Mucosa of descending colon (tissue), 3 donors: ENCODE results near the gene CNRIP1. TPM values are rescaled to one million over a fixed set of nuclear protein-coding genes. Genes with fewer than 3 reads are reported as not detected.
"Not testable (repeated sequence)": the region's sequence is repeated elsewhere in the genome, so short reads cannot be mapped to it uniquely, and the experiment has no call there.

Experiments used
- ATAC-seq: fragments of 200-7000 bp; cut with Tn5 transposase; one replicate; pipeline ENCODE4 v1.9.1; 2020; ENCODE audit warnings: mild to moderate bottlenecking, moderate library complexity
- DNase-seq, 3 donors: peaks; one replicate each; pipeline ENCODE4 v3.0.0-alpha.2; 2020
- H3K36me3 ChIP-seq: fragments of 200-600 bp; one replicate; pipeline ENCODE4 v1.8.0; 2021; ENCODE audit warnings: low read depth, mild to moderate bottlenecking
- H3K4me1 ChIP-seq: fragments of 200-600 bp; one replicate; pipeline ENCODE4 v1.8.0; 2021; ENCODE audit warnings: low read depth, mild to moderate bottlenecking
- H3K4me3 ChIP-seq: fragments of 200-600 bp; one replicate; pipeline ENCODE4 v1.8.0; 2021; ENCODE audit warnings: mild to moderate bottlenecking
- H3K9me3 ChIP-seq: fragments of 200-600 bp; one replicate; pipeline ENCODE4 v1.8.0; 2021; ENCODE audit warnings: mild to moderate bottlenecking
- CTCF ChIP-seq: fragments of 200-600 bp; IDR thresholded peaks from one replicate; pipeline ENCODE4 v1.8.0; 2022; ENCODE audit warnings: antibody characterized with exemption, mild to moderate bottlenecking
- intact Hi-C, 2 donors: fragments of 100-400 bp; cut with DNase I in 1 of 2; cut with micrococcal nuclease in 1 of 2; formaldehyde crosslinking; loops; one replicate each; pipeline versions ENCODE4 v1.11.0 to v1.11.1; 2022; cut with DNase I, micrococcal nuclease
- total RNA-seq, 3 donors: library from RNA; stranded (reverse); fragmentation: NEBNext Ultra II Directional in 2 of 3; extraction: Animal tissue kit (Norgen Biotek cat#: 25700) in 2 of 3; gene quantifications; one replicate each; pipeline versions ENCODE4 v1.2.1 to v1.2.4, GENCODE V29; 2021 to 2023
- donor health status: DM: no; HTN: no; CAD: no; lungs with moderate emphysema.
- donor health status: DM: no; HTN: no; CAD: no.
- donor health status: DM: no; HTN: yes; CAD: no.

CNRIP1 gene
- total RNA-seq, 3 donors from 2014 or later = 4.1 to 20.0 (median 6.2) TPM

GRCh38 chr2:68359889-68360288 lies 40.1 kb upstream of the CNRIP1 start:
- Histone ChIP-seq H3K4me1 (no peaks in the 10 kb centered on the region), H3K9me3 (no peaks in the 10 kb centered on the region), H3K4me3 (no peak overlapping the region), H3K36me3 (no peaks in the 10 kb centered on the region)
- no peak for TF ChIP-seq CTCF
- intact Hi-C loops = loop anchor here in 1 of 2 donors (5.0 kb wide), 1 partner anchor 82 kb away; no protein-coding TSS in a partner anchor
- DNase-seq (no peak), ATAC-seq (no peak)

- H3K4me3 ChIP-seq = no peak overlapping the region
- no peaks in the 10 kb centered on the region for H3K4me1 ChIP-seq
- no peak for TF ChIP-seq CTCF
- H3K9me3 ChIP-seq = no peaks in the 10 kb centered on the region
- intact Hi-C loops = no loop called here
- DNase-seq (peak in 1 of 3 donors; percentile 41), ATAC-seq (peak; percentile 48)
- no peaks in the 10 kb centered on the region for H3K36me3 ChIP-seq
These were observed 38.0 kb upstream of the CNRIP1 start for GRCh38 chr2:68357605-68358337.

- intact Hi-C loops = no loop called here
- ATAC-seq (no peak), DNase-seq (no peak)
- no peak overlapping the region for H3K4me3 ChIP-seq
- H3K4me1 ChIP-seq = no peaks in the 10 kb centered on the region
- no peaks in the 10 kb centered on the region for H3K36me3 ChIP-seq
- H3K9me3 ChIP-seq = no peaks in the 10 kb centered on the region
- TF ChIP-seq CTCF = no peak
These were observed 37.0 kb upstream of the CNRIP1 start for GRCh38 chr2:68356599-68357239.

- H3K36me3 ChIP-seq = no peaks in the 10 kb centered on the region
- ATAC-seq (no peak), DNase-seq (no peak)
- H3K4me1 ChIP-seq = no peaks in the 10 kb centered on the region
- H3K9me3 ChIP-seq = no peaks in the 10 kb centered on the region
- no peak overlapping the region for H3K4me3 ChIP-seq
- intact Hi-C loops = no loop called here
- no peak for TF ChIP-seq CTCF
These were observed 33.1 kb upstream of the CNRIP1 start for GRCh38 chr2:68352651-68353391.

GRCh38 chr2:68351997-68352396 lies 32.2 kb upstream of the CNRIP1 start:
- ATAC-seq (no peak), DNase-seq (no peak)
- intact Hi-C loops = no loop called here
- no peak overlapping the region for H3K4me3 ChIP-seq
- no peaks in the 10 kb centered on the region for H3K36me3 ChIP-seq
- no peaks in the 10 kb centered on the region for H3K4me1 ChIP-seq
- TF ChIP-seq CTCF = no peak
- H3K9me3 ChIP-seq = no peaks in the 10 kb centered on the region

GRCh38 chr2:68349091-68349490 lies 29.3 kb upstream of the CNRIP1 start:
- ATAC-seq, intact Hi-C loops, H3K9me3 ChIP-seq: not testable (repeated sequence)

More at GRCh38 chr2:68349091-68349490, 29.3 kb upstream of the CNRIP1 start:
- not testable (repeated sequence) for H3K4me1 ChIP-seq, H3K4me3 ChIP-seq, DNase-seq, H3K36me3 ChIP-seq
